A549 (cell line): ENCODE measurements around the gene ULK4. TPM values are rescaled to one million over a fixed set of nuclear protein-coding genes. Genes with fewer than 3 reads are reported as not detected.
A peak's percentile ranks its signal among the peaks of the same experiment; 100 is the strongest.

ENCODE experiments used
- ATAC-seq, 2 experiments: fragments of 200-7000 bp in 1 of 2; fragments of >200 bp in 1 of 2; cut with Nextera tagmentation in 1 of 2; cut with Tn5 transposase in 1 of 2; 3 replicates each; pipeline versions ENCODE4 v1.8.0 to v1.9.1; 2018 to 2020; ENCODE audit warnings: mild to moderate bottlenecking in 1 of 2, moderate library complexity in 1 of 2
- CTCF ChIA-PET: fragments of 300-600 bp; sonication (Branson Sonifier 250); formaldehyde crosslinking; extraction: SDS; loops from one replicate; lab custom pipeline; 2021; ENCODE audit warnings: antibody characterized with exemption, inconsistent platforms; lab: Yijun Ruan, JAX
- POLR2A ChIA-PET: fragments of 350-600 bp; formaldehyde crosslinking; extraction: SDS; loops from one replicate; lab custom pipeline; 2021; ENCODE audit warnings: antibody characterized with exemption, inconsistent platforms; lab: Yijun Ruan, JAX
- DNase-seq, 2 experiments: peaks; one replicate each; pipeline versions ENCODE4 v3.0.0 to v3.0.0-alpha.2; 2011 to 2016; ENCODE audit warnings: low read depth in 1 of 2, low spot score in 1 of 2
- FAIRE-seq: peaks from 2 replicates; lab custom pipeline; 2011; peaks lifted over from hg19 to GRCh38; lab: Jason Lieb, UNC
- H3K27ac ChIP-seq, 2 experiments: fragments of >200 bp; sonication (Bioruptor Twin); formaldehyde crosslinking; 3 replicates each; pipeline ENCODE4 v1.5.1; 2016 to 2017
- H3K4me1 ChIP-seq: fragments of >200 bp; sonication (Bioruptor Twin); formaldehyde crosslinking; 3 replicates; pipeline ENCODE4 v1.6.1; 2016
- H3K4me2 ChIP-seq: fragments of >200 bp; sonication (Bioruptor Twin); formaldehyde crosslinking; 3 replicates; pipeline ENCODE4 v1.6.1; 2016
- H3K4me3 ChIP-seq: fragments of >200 bp; sonication (Bioruptor Twin); formaldehyde crosslinking; 3 replicates; pipeline ENCODE4 v1.5.1; 2016
- H3K9me3 ChIP-seq: fragments of >200 bp; sonication (Bioruptor Twin); formaldehyde crosslinking; 3 replicates; pipeline ENCODE4 v1.6.1; 2016
- CBX8 ChIP-seq: fragments of 200-600 bp; sonication (generic); IDR thresholded peaks from 2 replicates; pipeline ENCODE4 v1.6.1; 2016
- CEBPB ChIP-seq, 2 experiments: fragments of >200 bp in 1 of 2; sonication (Bioruptor Twin) in 1 of 2; formaldehyde crosslinking in 1 of 2; IDR thresholded peaks; 2 replicates each; pipeline ENCODE4 v1.6.1; 2012 to 2016
- CTCF ChIP-seq: fragments of >200 bp; sonication (Bioruptor Twin); formaldehyde crosslinking; IDR thresholded peaks from 3 replicates; pipeline ENCODE4 v1.5.1; 2016
- FOSB ChIP-seq: fragments of 250-450 bp; sonication (Bioruptor Pico); IDR thresholded peaks from 2 replicates; pipeline ENCODE4 v1.5.0; 2020; ENCODE audit warnings: mild to moderate bottlenecking, moderate library complexity
- FOXS1 ChIP-seq: fragments of 250-450 bp; sonication (Bioruptor Pico); IDR thresholded peaks from 2 replicates; pipeline ENCODE4 v1.5.0; 2020; ENCODE audit warnings: mild to moderate bottlenecking, moderate library complexity
- HEYL ChIP-seq: fragments of 250-450 bp; sonication (Bioruptor Pico); IDR thresholded peaks from 2 replicates; pipeline ENCODE4 v1.8.0; 2021; ENCODE audit warnings: mild to moderate bottlenecking, moderate library complexity
- HOXB13 ChIP-seq: fragments of 250-450 bp; sonication (Bioruptor Pico); IDR thresholded peaks from 2 replicates; pipeline ENCODE4 v1.5.0; 2020; ENCODE audit warnings: low read depth, mild to moderate bottlenecking, moderate library complexity
- MAZ ChIP-seq: fragments of 150-350 bp; IDR thresholded peaks from 2 replicates; pipeline ENCODE4 v1.6.1; 2014; ENCODE audit warnings: antibody characterized with exemption, low read depth, low read length, borderline replicate concordance
- NFE2L2 ChIP-seq: fragments of 150-350 bp; conservative IDR thresholded peaks from 2 replicates; pipeline ENCODE4 v1.6.1; 2014; ENCODE audit warnings: low read length
- NPAS2 ChIP-seq: fragments of 250-450 bp; sonication (Bioruptor Pico); IDR thresholded peaks from 2 replicates; pipeline ENCODE4 v1.8.0; 2022; ENCODE audit warnings: mild to moderate bottlenecking, moderate library complexity, borderline replicate concordance
- NR3C1 ChIP-seq: fragments of >200 bp; sonication (Bioruptor Twin); formaldehyde crosslinking; IDR thresholded peaks from 3 replicates; pipeline ENCODE4 v1.6.1; 2017
- PHF8 ChIP-seq: fragments of 200-600 bp; sonication (generic); IDR thresholded peaks from 2 replicates; pipeline ENCODE4 v1.6.1; 2016; ENCODE audit warnings: low read depth, mild to moderate bottlenecking, antibody characterized with exemption, moderate library complexity, borderline replicate concordance
- POLR2AphosphoS2 ChIP-seq: conservative IDR thresholded peaks from 2 replicates; pipeline ENCODE4 v1.6.1; 2012; ENCODE audit warnings: low read length, improper control_type of control experiment, inconsistent platforms
- RARB ChIP-seq: fragments of 250-450 bp; sonication (Bioruptor Pico); IDR thresholded peaks from 2 replicates; pipeline ENCODE4 v1.8.0; 2021; ENCODE audit warnings: mild to moderate bottlenecking, moderate library complexity
- RFX5 ChIP-seq: fragments of 450-650 bp; IDR thresholded peaks from 2 replicates; pipeline ENCODE4 v1.7.1; 2014; ENCODE audit warnings: antibody characterized with exemption, mild to moderate bottlenecking, moderate library complexity
- TFCP2L1 ChIP-seq: fragments of 250-450 bp; sonication (Bioruptor Pico); IDR thresholded peaks from 2 replicates; pipeline ENCODE4 v1.5.0; 2021; ENCODE audit warnings: mild to moderate bottlenecking
- USF2 ChIP-seq: fragments of 450-650 bp; IDR thresholded peaks from 2 replicates; pipeline ENCODE4 v1.6.1; 2014; ENCODE audit warnings: antibody characterized with exemption
- ZC3H11A ChIP-seq: fragments of 450-650 bp; IDR thresholded peaks from 2 replicates; pipeline ENCODE4 v1.6.1; 2014; ENCODE audit warnings: antibody characterized with exemption, mild to moderate bottlenecking
- ZFP36 ChIP-seq: fragments of 450-650 bp; IDR thresholded peaks from 2 replicates; pipeline ENCODE4 v1.6.1; 2014; ENCODE audit warnings: borderline replicate concordance; ENCODE audit not compliant: partially characterized antibody
- WGBS: methylation state at CpG from one replicate; pipeline ENCODE4 v1.1.6; 2017; ENCODE audit errors: missing lambda C conversion rate; 5-methylcytosine and 5-hydroxymethylcytosine counted together
- polyA plus RNA-seq, 4 experiments: library from polyadenylated mRNA; depleted of rRNA in 3 of 4; stranded (reverse); fragments of >200 nt; fragmentation: RNase III in 1 of 4; extraction: RNeasy Plus Mini Kit Qiagen cat#74134 plus additional on column Dnase treatment in 1 of 4; gene quantifications; 2 replicates in 3 of 4; 3 replicates in 1 of 4; pipeline ENCODE4 v1.2.3, GENCODE V29; 2011 to 2017
- TF ChIP-seq, protein P1 (sequence below): fragments of 250-450 bp; sonication (Bioruptor Pico); IDR thresholded peaks from 2 replicates; pipeline ENCODE4 v1.5.0; 2020; ENCODE audit warnings: low read depth, mild to moderate bottlenecking, moderate library complexity
- TF ChIP-seq, protein P2 (sequence below): fragments of 250-450 bp; sonication (Bioruptor Pico); IDR thresholded peaks from 2 replicates; pipeline ENCODE4 v1.5.0; 2021; ENCODE audit warnings: mild to moderate bottlenecking, moderate library complexity, borderline replicate concordance
- TF ChIP-seq, protein P3 (sequence below): fragments of 150-350 bp; IDR thresholded peaks from 2 replicates; pipeline ENCODE4 v1.6.1; 2014; ENCODE audit warnings: low read depth, mild to moderate bottlenecking, low read length
- TF ChIP-seq, protein P4 (sequence below): IDR thresholded peaks from 2 replicates; pipeline ENCODE4 v1.6.1; 2012

The ULK4 gene
- polyA plus RNA-seq, 2 of the 4 experiments (the other 2 are of a cell fraction), result 4.9 to 7.7 TPM

GRCh38 chr3:41328926-41329325 is 633.0 kb downstream of the ULK4 start:
- 0 out of 3 replicates have a peak overlapping the region, but pooled peaks have one; percentile 10 for H3K4me2 ChIP-seq
- 40% methylated on average over 2 of the region's 2 CpGs for WGBS
- CTCF ChIA-PET, result no interaction called here
- no peak for ATAC-seq
- H3K4me3 ChIP-seq, result no peak overlapping the region
- FAIRE-seq, result no peak
- no peaks in the 10 kb centered on the region for H3K9me3 ChIP-seq
- no peak for TF ChIP-seq PHF8
- TF ChIP-seq, protein P1, sequence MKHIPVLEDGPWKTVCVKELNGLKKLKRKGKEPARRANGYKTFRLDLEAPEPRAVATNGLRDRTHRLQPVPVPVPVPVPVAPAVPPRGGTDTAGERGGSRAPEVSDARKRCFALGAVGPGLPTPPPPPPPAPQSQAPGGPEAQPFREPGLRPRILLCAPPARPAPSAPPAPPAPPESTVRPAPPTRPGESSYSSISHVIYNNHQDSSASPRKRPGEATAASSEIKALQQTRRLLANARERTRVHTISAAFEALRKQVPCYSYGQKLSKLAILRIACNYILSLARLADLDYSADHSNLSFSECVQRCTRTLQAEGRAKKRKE, result no peak
- no peak for TF ChIP-seq CBX8
- H3K4me1 ChIP-seq, result 0 out of 3 replicates have a peak, but pooled peaks cover 4% of the 10 kb centered on the region
- H3K27ac ChIP-seq, result no peak overlapping the region
- POLR2A ChIA-PET, result no interaction called here
- no peak for DNase-seq

GRCh38 chr3:41327718-41328117 is 634.2 kb downstream of the ULK4 start:
- Histone ChIP-seq H3K4me3 (no peak overlapping the region), H3K27ac (no peak overlapping the region), H3K4me1 (0 out of 3 replicates have a peak, but pooled peaks cover 4% of the 10 kb centered on the region), H3K4me2 (no peak overlapping the region), H3K9me3 (no peaks in the 10 kb centered on the region)
- DNase-seq, result no peak
- ChIA-PET POLR2A (no interaction called here), CTCF (no interaction called here)
- TF ChIP-seq FOSB, result no peak
- TF ChIP-seq HOXB13 (CRISPR knock-in tag), result no peak
- WGBS, result 75% methylated on average over 6 of the region's 6 CpGs
- ATAC-seq, result no peak
- FAIRE-seq, result no peak

- H3K27ac ChIP-seq, result no peak overlapping the region
- ChIA-PET POLR2A (no interaction called here), CTCF (interaction anchor here (0.9 kb wide), 1 partner anchor 743 kb away, joined by 3 read pairs; no protein-coding TSS in a partner anchor)
- H3K4me3 ChIP-seq, result no peak overlapping the region
- H3K4me1 ChIP-seq, result 0 out of 3 replicates have a peak, but pooled peaks cover 4% of the 10 kb centered on the region
- DNase-seq, result no peak
- no peak for TF ChIP-seq CEBPB (IDR thresholded peaks at IDR 0.05)
- no peak for TF ChIP-seq NR3C1
- no peak for TF ChIP-seq RFX5
- TF ChIP-seq USF2, result no peak
- no peak for TF ChIP-seq ZFP36
- no peak for TF ChIP-seq CTCF
- TF ChIP-seq, all 56 proteins: peak for 0
- ATAC-seq, result no peak
- Histone ChIP-seq H3K9me3 (no peaks in the 10 kb centered on the region), H3K4me2 (no peak overlapping the region)
- FAIRE-seq, result no peak
These were observed 637.8 kb downstream of the ULK4 start for GRCh38 chr3:41324156-41324475.

DNA sequence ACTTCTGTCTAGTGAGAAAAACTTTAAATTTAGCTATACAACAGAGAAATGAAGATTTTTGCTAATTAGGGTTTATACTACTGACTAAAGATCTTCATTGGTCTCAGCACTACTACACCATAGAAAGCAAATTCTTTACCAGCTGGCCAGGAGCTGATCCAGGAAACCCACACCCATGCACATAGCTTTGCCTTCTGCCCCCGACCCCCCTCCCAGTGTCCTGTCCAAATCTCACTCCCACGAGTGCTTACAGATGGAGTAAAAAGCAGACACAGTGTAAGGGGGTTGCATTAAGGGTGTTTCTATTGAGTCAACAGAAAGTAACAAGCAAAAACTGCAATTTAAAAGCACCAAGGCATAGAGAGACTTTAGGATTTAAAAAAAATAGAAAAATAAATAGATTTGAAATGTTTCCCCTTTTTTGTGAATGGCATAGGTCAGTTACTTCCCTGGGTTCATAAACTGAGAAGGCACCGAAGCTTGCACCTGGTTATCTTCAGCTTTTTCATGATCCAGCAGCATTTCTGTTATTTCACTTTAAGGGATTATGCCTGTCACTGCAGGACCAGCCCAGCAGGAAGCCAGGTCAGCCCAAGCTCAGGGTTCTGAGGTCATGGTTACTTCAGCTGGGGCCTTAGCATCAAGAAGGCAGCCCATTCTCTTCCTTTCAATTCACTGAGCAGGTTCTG is 638.3 kb downstream of the ULK4 start:
- no peak overlapping the region for H3K4me3 ChIP-seq
- ATAC-seq (no peak), DNase-seq (no peak), FAIRE-seq (no peak)
- H3K9me3 ChIP-seq, result no peaks in the 10 kb centered on the region
- H3K4me1 ChIP-seq, result peaks cover 1% of the 10 kb centered on the region
- CTCF ChIA-PET, result interaction anchor here (0.9 kb wide), 1 partner anchor 743 kb away, joined by 3 read pairs; no protein-coding TSS in a partner anchor
- no peak overlapping the region for H3K4me2 ChIP-seq
- POLR2A ChIA-PET, result no interaction called here
- 60% methylated on average over 3 of the region's 3 CpGs for WGBS
- H3K27ac ChIP-seq, result no peak overlapping the region
- TF ChIP-seq, protein P2, sequence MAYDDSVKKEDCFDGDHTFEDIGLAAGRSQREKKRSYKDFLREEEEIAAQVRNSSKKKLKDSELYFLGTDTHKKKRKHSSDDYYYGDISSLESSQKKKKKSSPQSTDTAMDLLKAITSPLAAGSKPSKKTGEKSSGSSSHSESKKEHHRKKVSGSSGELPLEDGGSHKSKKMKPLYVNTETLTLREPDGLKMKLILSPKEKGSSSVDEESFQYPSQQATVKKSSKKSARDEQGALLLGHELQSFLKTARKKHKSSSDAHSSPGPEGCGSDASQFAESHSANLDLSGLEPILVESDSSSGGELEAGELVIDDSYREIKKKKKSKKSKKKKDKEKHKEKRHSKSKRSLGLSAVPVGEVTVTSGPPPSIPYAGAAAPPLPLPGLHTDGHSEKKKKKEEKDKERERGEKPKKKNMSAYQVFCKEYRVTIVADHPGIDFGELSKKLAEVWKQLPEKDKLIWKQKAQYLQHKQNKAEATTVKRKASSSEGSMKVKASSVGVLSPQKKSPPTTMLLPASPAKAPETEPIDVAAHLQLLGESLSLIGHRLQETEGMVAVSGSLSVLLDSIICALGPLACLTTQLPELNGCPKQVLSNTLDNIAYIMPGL (CRISPR knock-in tag), result no peak
- TF ChIP-seq NFE2L2, result no peak
- no peak for TF ChIP-seq RARB (CRISPR knock-in tag)
- TF ChIP-seq MAZ, result no peak
- no peak for TF ChIP-seq PHF8
- TF ChIP-seq, protein P3, sequence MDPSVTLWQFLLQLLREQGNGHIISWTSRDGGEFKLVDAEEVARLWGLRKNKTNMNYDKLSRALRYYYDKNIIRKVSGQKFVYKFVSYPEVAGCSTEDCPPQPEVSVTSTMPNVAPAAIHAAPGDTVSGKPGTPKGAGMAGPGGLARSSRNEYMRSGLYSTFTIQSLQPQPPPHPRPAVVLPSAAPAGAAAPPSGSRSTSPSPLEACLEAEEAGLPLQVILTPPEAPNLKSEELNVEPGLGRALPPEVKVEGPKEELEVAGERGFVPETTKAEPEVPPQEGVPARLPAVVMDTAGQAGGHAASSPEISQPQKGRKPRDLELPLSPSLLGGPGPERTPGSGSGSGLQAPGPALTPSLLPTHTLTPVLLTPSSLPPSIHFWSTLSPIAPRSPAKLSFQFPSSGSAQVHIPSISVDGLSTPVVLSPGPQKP, result no peak
- TF ChIP-seq POLR2AphosphoS2, result no peak
- no peak for TF ChIP-seq FOXS1 (CRISPR knock-in tag)
- TF ChIP-seq NPAS2, result no peak
- TF ChIP-seq TFCP2L1 (CRISPR knock-in tag), result no peak
- no peak for TF ChIP-seq HEYL (CRISPR knock-in tag)
- TF ChIP-seq, protein P4, sequence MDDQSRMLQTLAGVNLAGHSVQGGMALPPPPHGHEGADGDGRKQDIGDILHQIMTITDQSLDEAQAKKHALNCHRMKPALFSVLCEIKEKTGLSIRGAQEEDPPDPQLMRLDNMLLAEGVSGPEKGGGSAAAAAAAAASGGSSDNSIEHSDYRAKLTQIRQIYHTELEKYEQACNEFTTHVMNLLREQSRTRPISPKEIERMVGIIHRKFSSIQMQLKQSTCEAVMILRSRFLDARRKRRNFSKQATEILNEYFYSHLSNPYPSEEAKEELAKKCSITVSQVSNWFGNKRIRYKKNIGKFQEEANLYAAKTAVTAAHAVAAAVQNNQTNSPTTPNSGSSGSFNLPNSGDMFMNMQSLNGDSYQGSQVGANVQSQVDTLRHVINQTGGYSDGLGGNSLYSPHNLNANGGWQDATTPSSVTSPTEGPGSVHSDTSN, result no peak
- TF ChIP-seq ZC3H11A, result no peak
